H1 (cell line): Measurements from ENCODE around the gene PTPRR. TPM values are rescaled to one million over a fixed set of nuclear protein-coding genes. Genes with fewer than 3 reads are reported as not detected.

Source experiments
- CTCF ChIA-PET: fragments of 300-600 bp; sonication (Branson Sonifier 250); formaldehyde crosslinking; loops from one replicate; lab custom pipeline; 2021; ENCODE audit not compliant: partially characterized antibody; lab: Charles Lee
- POLR2A ChIA-PET: fragments of 300-600 bp; sonication (Branson Sonifier 250); formaldehyde crosslinking; loops from one replicate; lab custom pipeline; 2021; ENCODE audit warnings: inconsistent platforms; ENCODE audit not compliant: partially characterized antibody; lab: Charles Lee
- DNase-seq, 2 experiments: peaks; one replicate each; pipeline versions ENCODE4 v3.0.0 to v3.0.0-alpha.2; 2010 to 2022; ENCODE audit warnings: low spot score in 2 of 2, low read depth in 1 of 2, mixed read lengths in 1 of 2
- FAIRE-seq: peaks from 2 replicates; lab custom pipeline; 2011; peaks lifted over from hg19 to GRCh38; lab: Jason Lieb, UNC
- H2AFZ ChIP-seq: 2 replicates; pipeline ENCODE4 v1.8.1; 2012; ENCODE audit warnings: low read length, inconsistent platforms
- H2AK5ac ChIP-seq: 2 replicates; pipeline ENCODE4 v1.6.1; 2013; ENCODE audit warnings: low read depth, low read length
- H2BK120ac ChIP-seq: replicated peaks from 2 replicates; pipeline ENCODE3; 2013; ENCODE audit warnings: low read depth, low read length, inconsistent platforms
- H2BK12ac ChIP-seq: 2 replicates; pipeline ENCODE4 v1.6.1; 2013; ENCODE audit warnings: low read depth, low read length
- H2BK15ac ChIP-seq: 2 replicates; pipeline ENCODE4 v1.6.1; 2013; ENCODE audit warnings: low read length
- H2BK20ac ChIP-seq: 2 replicates; pipeline ENCODE4 v1.6.1; 2013; ENCODE audit warnings: low read length
- H2BK5ac ChIP-seq: 2 replicates; pipeline ENCODE4 v1.6.1; 2013; ENCODE audit warnings: low read depth, low read length
- H3K14ac ChIP-seq: 2 replicates; pipeline ENCODE4 v1.6.1; 2013; ENCODE audit warnings: inconsistent platforms; ENCODE audit not compliant: insufficient read length
- H3K18ac ChIP-seq: 2 replicates; pipeline ENCODE4 v1.6.1; 2013; ENCODE audit warnings: low read length; ENCODE audit errors: extremely low read depth
- H3K23ac ChIP-seq: 2 replicates; pipeline ENCODE4 v1.6.1; 2013; ENCODE audit warnings: inconsistent platforms; ENCODE audit not compliant: insufficient read length
- H3K23me2 ChIP-seq: 2 replicates; pipeline ENCODE4 v1.6.1; 2013; ENCODE audit warnings: low read depth, low read length
- H3K27ac ChIP-seq: 2 replicates; pipeline ENCODE4 v1.6.1; 2011; ENCODE audit warnings: low read depth, low read length, inconsistent platforms
- H3K27me3 ChIP-seq, 4 experiments: replicated peaks in 1 of 4; 1 replicate in 1 of 4; 2 replicates in 3 of 4; pipeline versions ENCODE4 v1.6.1 to v1.8.1; 2011 to 2013; ENCODE audit warnings: low read length in 3 of 4, mild to moderate bottlenecking in 3 of 4, inconsistent platforms in 2 of 4, mixed read lengths in 2 of 4, moderate library complexity in 1 of 4; ENCODE audit not compliant: control insufficient read depth in 3 of 4, insufficient read depth in 3 of 4; ENCODE audit errors: extremely low read depth in 1 of 4
- H3K36me3 ChIP-seq, 4 experiments: 2 replicates each; pipeline versions ENCODE4 v1.6.1 to v1.8.1; 2011 to 2013; ENCODE audit warnings: mild to moderate bottlenecking in 4 of 4, low read length in 3 of 4, moderate library complexity in 2 of 4, control low read depth in 1 of 4, inconsistent platforms in 1 of 4; ENCODE audit not compliant: insufficient read depth in 4 of 4, control insufficient read depth in 2 of 4
- H3K4ac ChIP-seq: replicated peaks from 2 replicates; pipeline ENCODE3; 2013; ENCODE audit warnings: low read length, low read depth, mixed read lengths, inconsistent platforms; ENCODE audit not compliant: insufficient read length
- H3K4me1 ChIP-seq, 4 experiments: replicated peaks in 1 of 4; 1 replicate in 1 of 4; 2 replicates in 3 of 4; pipeline versions ENCODE4 v1.6.1 to v1.8.1; 2011 to 2013; ENCODE audit warnings: low read length in 3 of 4, inconsistent platforms in 2 of 4, mixed read lengths in 1 of 4; ENCODE audit not compliant: insufficient read depth in 4 of 4, control insufficient read depth in 3 of 4
- H3K4me2 ChIP-seq, 2 experiments: 2 replicates each; pipeline versions ENCODE4 v1.6.1 to v1.8.1; 2011 to 2013; ENCODE audit warnings: low read depth in 2 of 2, low read length in 2 of 2, control low read depth in 1 of 2, inconsistent platforms in 1 of 2, mild to moderate bottlenecking in 1 of 2; ENCODE audit not compliant: insufficient read depth in 1 of 2
- H3K4me3 ChIP-seq, 4 experiments: fragments of 200-600, 300-600 bp in 1 of 4; sonication (generic), shearing (Covaris generic), sonication (Bioruptor Twin) in 1 of 4; 2 replicates each; pipeline versions ENCODE4 v1.5.1 to v1.8.1; 2011 to 2016; ENCODE audit warnings: low read length in 4 of 4, low read depth in 3 of 4, control low read depth in 2 of 4, inconsistent platforms in 2 of 4, mild to moderate bottlenecking in 2 of 4, mixed read lengths in 1 of 4, moderate library complexity in 1 of 4; ENCODE audit not compliant: insufficient read depth in 2 of 4; ENCODE audit errors: extremely low read depth in 1 of 4
- H3K56ac ChIP-seq: replicated peaks from 2 replicates; pipeline ENCODE3; 2013; ENCODE audit warnings: low read depth, mild to moderate bottlenecking, mixed read lengths, low read length, inconsistent platforms; ENCODE audit not compliant: insufficient read length
- H3K79me1 ChIP-seq: 2 replicates; pipeline ENCODE4 v1.6.1; 2013; ENCODE audit warnings: low read depth, low read length, control low read depth
- H3K79me2 ChIP-seq, 2 experiments: 2 replicates each; pipeline versions ENCODE4 v1.6.1 to v1.8.1; 2012 to 2013; ENCODE audit warnings: low read length in 2 of 2, mild to moderate bottlenecking in 2 of 2, inconsistent platforms in 1 of 2; ENCODE audit not compliant: insufficient read depth in 2 of 2, control insufficient read depth in 1 of 2
- H3K9ac ChIP-seq, 4 experiments: replicated peaks in 1 of 4; 1 replicate in 1 of 4; 2 replicates in 3 of 4; pipeline versions ENCODE4 v1.6.1 to v1.8.1; 2011 to 2013; ENCODE audit warnings: low read depth in 3 of 4, low read length in 3 of 4, control low read depth in 2 of 4, mild to moderate bottlenecking in 2 of 4, moderate library complexity in 2 of 4, inconsistent platforms in 1 of 4; ENCODE audit errors: extremely low read depth in 1 of 4
- H3K9me3 ChIP-seq, 2 experiments: 2 replicates each; pipeline versions ENCODE4 v1.6.1 to v1.8.1; 2012 to 2013; ENCODE audit warnings: mild to moderate bottlenecking in 2 of 2, moderate library complexity in 2 of 2, control low read depth in 1 of 2, inconsistent platforms in 1 of 2, low read depth in 1 of 2, low read length in 1 of 2, mixed read lengths in 1 of 2; ENCODE audit not compliant: insufficient read depth in 2 of 2
- H4K20me1 ChIP-seq, 2 experiments: replicated peaks in 1 of 2; 2 replicates each; pipeline versions ENCODE3 to v1.8.1; 2011 to 2013; ENCODE audit warnings: inconsistent platforms in 2 of 2, low read length in 2 of 2, mild to moderate bottlenecking in 1 of 2; ENCODE audit not compliant: insufficient read depth in 2 of 2, control insufficient read depth in 1 of 2
- H4K5ac ChIP-seq: 2 replicates; pipeline ENCODE4 v1.6.1; 2013; ENCODE audit warnings: low read length, low read depth, mixed read lengths, inconsistent platforms; ENCODE audit not compliant: insufficient read length
- H4K8ac ChIP-seq: 2 replicates; pipeline ENCODE4 v1.8.0; 2013; ENCODE audit warnings: mild to moderate bottlenecking, moderate library complexity, low read length, inconsistent platforms; ENCODE audit not compliant: insufficient read depth; ENCODE audit errors: extremely low read depth
- H4K91ac ChIP-seq: replicated peaks from 2 replicates; pipeline ENCODE3; 2013; ENCODE audit warnings: low read length, mixed read lengths, inconsistent platforms; ENCODE audit not compliant: insufficient read length
- BCL11A ChIP-seq, 2 experiments: IDR thresholded peaks; one replicate each; pipeline ENCODE4 v1.6.1; 2011; ENCODE audit warnings: low read depth in 2 of 2, low read length in 2 of 2, mild to moderate bottlenecking in 2 of 2
- CBX8 ChIP-seq: fragments of 300-800, 300-1000 bp; sonication (generic); IDR thresholded peaks from 2 replicates; pipeline ENCODE4 v1.7.1; 2016; ENCODE audit warnings: low read depth, low read length, borderline replicate concordance
- EGR1 ChIP-seq: IDR thresholded peaks from 2 replicates; pipeline ENCODE4 v1.6.1; 2011; ENCODE audit warnings: low read depth, low read length, borderline replicate concordance
- FOSL1 ChIP-seq: IDR thresholded peaks from 2 replicates; pipeline ENCODE4 v1.6.1; 2011; ENCODE audit warnings: mild to moderate bottlenecking, low read depth, low read length, moderate library complexity; ENCODE audit not compliant: insufficient read depth
- HDAC2 ChIP-seq, 2 experiments: fragments of 300-600 bp in 1 of 2; sonication (generic) in 1 of 2; IDR thresholded peaks; 2 replicates each; pipeline ENCODE4 v1.6.1; 2011 to 2012; ENCODE audit warnings: low read depth in 2 of 2, low read length in 2 of 2, mild to moderate bottlenecking in 2 of 2, moderate library complexity in 2 of 2, borderline replicate concordance in 1 of 2, inconsistent platforms in 1 of 2
- JUN ChIP-seq: IDR thresholded peaks from 2 replicates; pipeline ENCODE4 v1.6.1; 2011; ENCODE audit warnings: low read depth, mild to moderate bottlenecking, improper control_type of control experiment, low read length
- JUND ChIP-seq: IDR thresholded peaks from 2 replicates; pipeline ENCODE4 v1.6.1; 2011; ENCODE audit warnings: mild to moderate bottlenecking, improper control_type of control experiment, low read length
- KDM1A ChIP-seq: fragments of 200-600, 300-600 bp; sonication (generic); IDR thresholded peaks from 2 replicates; pipeline ENCODE4 v1.7.1; 2016; ENCODE audit warnings: mild to moderate bottlenecking, low read length, borderline replicate concordance
- NANOG ChIP-seq: IDR thresholded peaks from 2 replicates; pipeline ENCODE4 v1.6.1; 2011; ENCODE audit warnings: low read length, low read depth, mild to moderate bottlenecking, inconsistent platforms; ENCODE audit not compliant: insufficient read depth, poor library complexity, severe bottlenecking
- RBBP5 ChIP-seq: IDR thresholded peaks from 2 replicates; pipeline ENCODE4 v1.7.1; 2012; ENCODE audit warnings: low read depth, mild to moderate bottlenecking, inconsistent platforms, low read length, moderate library complexity, borderline replicate concordance
- RFX5 ChIP-seq: IDR thresholded peaks from 2 replicates; pipeline ENCODE4 v1.6.1; 2011; ENCODE audit warnings: low read depth, low read length, improper control_type of control experiment, borderline replicate concordance
- RXRA ChIP-seq: IDR thresholded peaks from 2 replicates; pipeline ENCODE4 v1.6.1; 2011; ENCODE audit warnings: low read depth, mild to moderate bottlenecking, low read length, moderate library complexity; ENCODE audit not compliant: insufficient read depth
- SAP30 ChIP-seq: fragments of 300-600 bp; sonication (generic); IDR thresholded peaks from 2 replicates; pipeline ENCODE4 v1.7.1; 2012; ENCODE audit warnings: low read length, moderate library complexity, mild to moderate bottlenecking, inconsistent platforms; ENCODE audit not compliant: insufficient read depth, insufficient replicate concordance
- SIRT6 ChIP-seq: IDR thresholded peaks from one replicate; pipeline ENCODE4 v1.7.1; 2012; ENCODE audit warnings: low read length, inconsistent platforms
- WGBS, 2 experiments: shearing (Covaris generic) in 1 of 2; methylation state at CpG; one replicate each; pipeline versions ENCODE4 v1.1.6 to v1.1.7; 2013 to 2015; ENCODE audit warnings: low lambda C conversion rate in 2 of 2, mixed read lengths in 2 of 2, inconsistent platforms in 1 of 2, low coverage in 1 of 2, missing lambda C conversion rate in 1 of 2; ENCODE audit not compliant: insufficient replicate concordance in 2 of 2, insufficient coverage in 1 of 2, insufficient read length in 1 of 2; ENCODE audit errors: extremely low coverage in 1 of 2, missing lambda C conversion rate in 1 of 2; 5-methylcytosine and 5-hydroxymethylcytosine counted together
- polyA plus RNA-seq, 7 experiments: library from polyadenylated mRNA; depleted of rRNA in 3 of 7; stranded (reverse) in 5 of 7; unstranded in 2 of 7; fragments of >200 nt in 5 of 7; fragments of 200-250 nt in 2 of 7; gene quantifications; 1 replicate in 5 of 7; 2 replicates in 1 of 7; 4 replicates in 1 of 7; pipeline versions ENCODE4 v1.2.1 to v1.2.3, GENCODE V29; 2011 to 2013; ENCODE audit warnings: missing spikeins in 2 of 7, mixed read lengths in 2 of 7
- total RNA-seq: library from RNA; stranded (reverse); fragmentation: NEBNext Ultra II Directional; extraction: Animal tissue kit (Norgen Biotek cat#: 25700); gene quantifications from 2 replicates; pipeline ENCODE4 v1.2.1, GENCODE V29; 2021

The PTPRR gene
- total and polyA plus RNA-seq, 2 of the 8 experiments (the other 6 are each of a cell fraction or from before 2014, with no cell fraction given) = 0.07 to 0.35 TPM

- H3K14ac ChIP-seq = no peak overlapping the region
- no peak overlapping the region for H3K18ac ChIP-seq
- no peaks in the 10 kb centered on the region for H3K79me2 ChIP-seq
- no peak overlapping the region for H3K56ac ChIP-seq
- H3K79me1 ChIP-seq = no peaks in the 10 kb centered on the region
- no peak overlapping the region for H3K4me2 ChIP-seq
- H2BK120ac ChIP-seq = no peak overlapping the region
- no peaks in the 10 kb centered on the region for H3K23me2 ChIP-seq
- H3K27ac ChIP-seq = no peak overlapping the region
- no peaks in the 10 kb centered on the region for H4K20me1 ChIP-seq
- H3K36me3 ChIP-seq = no peaks in the 10 kb centered on the region
- no peak for FAIRE-seq
- no peak overlapping the region for H4K91ac ChIP-seq
- no peaks in the 10 kb centered on the region for H3K27me3 ChIP-seq
- H2AK5ac ChIP-seq = no peak overlapping the region
- no peaks in the 10 kb centered on the region for H3K9me3 ChIP-seq
- H3K23ac ChIP-seq = no peak overlapping the region
- no peak for TF ChIP-seq SIRT6
- TF ChIP-seq SAP30 = no peak
- TF ChIP-seq EGR1 = no peak
- no peak for TF ChIP-seq JUND
- no peak for TF ChIP-seq RXRA
- no peak for TF ChIP-seq FOSL1
- no peak for TF ChIP-seq HDAC2 (IDR thresholded peaks at IDR 0.05; ENCODE audit: borderline replicate concordance in 1 of 2, low read depth in 2 of 2, low read length in 2 of 2)
- TF ChIP-seq BCL11A (IDR thresholded peaks at IDR 0.05; ENCODE audit: low read depth in 2 of 2, low read length in 2 of 2) = no peak
- TF ChIP-seq NANOG = no peak
- no peak for TF ChIP-seq RFX5
- no peak for TF ChIP-seq CBX8
- no peak for TF ChIP-seq KDM1A
- no peak for TF ChIP-seq JUN
- TF ChIP-seq RBBP5 = no peak
- no peak for DNase-seq
- H3K4me3 ChIP-seq = no peak overlapping the region
- H2BK15ac ChIP-seq = no peak overlapping the region
- POLR2A ChIA-PET = no interaction called here
- 88% methylated on average over 1 of the region's 1 CpG; no CpG with 5 or more reads in 1 of the 2 experiments for WGBS, 2 experiments
- no peak overlapping the region for H2BK20ac ChIP-seq
- H2AFZ ChIP-seq = no peak overlapping the region
- no peak overlapping the region for H4K8ac ChIP-seq
- H3K9ac ChIP-seq = no peak overlapping the region
- CTCF ChIA-PET = interaction anchor here (1.1 kb wide), 1 partner anchor 151 kb away, joined by 3 read pairs; no protein-coding TSS in a partner anchor
- H3K4me1 ChIP-seq = no peaks in the 10 kb centered on the region
- H4K5ac ChIP-seq = no peak overlapping the region
- H2BK5ac ChIP-seq = no peak overlapping the region
- H3K4ac ChIP-seq = no peak overlapping the region
- no peak overlapping the region for H2BK12ac ChIP-seq
Observed at GRCh38 chr12:70880744-70881143, 39.8 kb downstream of the PTPRR start.
